ENCODE results near the gene RPS16. TPM values are rescaled to one million over a fixed set of nuclear protein-coding genes. Genes with fewer than 3 reads are reported as not detected.
"Not testable (repeated sequence)": the region's sequence is repeated elsewhere in the genome, so short reads cannot be mapped to it uniquely, and the experiment has no call there.

RPS16 gene
- total RNA-seq, 3 donors from 2014 or later = 3,250 to 3,505 (median 3,474) TPM

DNA sequence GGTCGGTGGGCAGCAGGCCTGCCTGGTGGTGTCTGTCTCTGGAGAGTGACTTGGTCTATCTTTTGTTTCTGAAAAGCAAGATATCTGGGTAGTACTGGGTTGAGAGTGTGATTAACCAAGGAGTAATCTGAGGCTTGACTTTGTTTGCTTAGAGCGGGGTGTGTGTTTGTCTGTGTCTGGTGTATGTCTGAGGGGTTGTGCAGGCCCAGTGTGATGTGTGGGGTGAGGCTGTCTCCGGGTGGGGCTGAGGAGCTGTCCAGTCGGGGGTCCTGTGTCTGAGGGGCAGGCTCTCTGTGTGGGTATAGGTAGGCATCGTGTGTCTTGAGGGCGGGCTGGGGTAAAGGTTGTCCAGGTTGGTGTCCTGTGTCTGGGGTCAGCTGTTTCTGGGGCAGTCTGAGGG is 33.8 kb upstream of the RPS16 start:
- no peak for DNase-seq
- Mint-ChIP-seq H3K4me1 (ENCODE audit: low read depth) (peaks cover 10% of the 10 kb centered on the region), H3K4me3 (no peak overlapping the region), H3K36me3 (ENCODE audit: insufficient read depth) (peaks cover 59% of the 10 kb centered on the region), H3K27me3 (ENCODE audit: low read depth) (no peaks in the 10 kb centered on the region), H3K9me3 (no peaks in the 10 kb centered on the region)
- no peak for ATAC-seq

DNA sequence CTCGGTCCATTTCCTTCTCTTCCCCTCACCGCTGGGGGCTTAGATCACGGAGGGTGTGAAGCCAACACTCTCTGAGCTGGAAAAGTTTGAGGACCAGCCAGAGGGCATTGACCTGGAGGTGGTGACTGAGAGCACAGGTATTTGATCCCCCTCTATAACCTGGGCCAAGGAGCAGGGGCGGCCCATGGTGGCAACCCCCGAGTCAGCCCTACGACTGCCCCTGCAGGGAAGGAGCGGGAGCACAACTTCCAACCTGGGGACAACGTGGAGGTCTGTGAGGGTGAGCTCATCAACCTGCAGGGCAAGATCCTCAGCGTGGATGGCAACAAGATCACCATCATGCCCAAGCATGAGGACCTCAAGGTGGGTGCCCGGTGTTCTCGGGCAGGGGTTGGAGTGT is 33.3 kb upstream of the RPS16 start:
- ATAC-seq (no peak), DNase-seq (no peak)
- H3K4me3 Mint-ChIP-seq = no peak overlapping the region
- H3K27me3 Mint-ChIP-seq (ENCODE audit: low read depth) = no peaks in the 10 kb centered on the region
- peaks cover 57% of the 10 kb centered on the region for H3K36me3 Mint-ChIP-seq (ENCODE audit: insufficient read depth)
- no peaks in the 10 kb centered on the region for H3K9me3 Mint-ChIP-seq
- peaks cover 10% of the 10 kb centered on the region for H3K4me1 Mint-ChIP-seq (ENCODE audit: low read depth)

DNA sequence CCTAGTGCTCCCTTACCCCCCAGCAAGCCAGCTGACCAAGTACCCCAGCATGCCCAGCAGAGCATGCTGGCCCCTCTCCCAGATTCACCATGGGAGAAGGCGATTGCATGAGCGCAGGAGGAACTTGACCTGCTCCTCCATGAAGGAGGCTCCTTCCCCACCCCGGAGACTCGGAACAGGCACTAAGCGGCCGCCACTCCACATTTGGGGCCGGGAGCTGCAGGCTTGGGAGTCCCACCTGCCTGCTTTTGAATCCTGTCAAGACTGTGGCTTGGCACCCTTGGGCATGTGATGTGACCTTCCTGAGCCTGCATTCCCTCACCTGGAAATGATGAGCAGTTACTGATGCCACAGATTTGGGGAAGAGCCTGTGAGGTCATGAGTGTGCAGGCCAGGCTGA is 32.2 kb upstream of the RPS16 start:
- H3K4me1 Mint-ChIP-seq (ENCODE audit: low read depth) = peaks cover 10% of the 10 kb centered on the region
- no peaks in the 10 kb centered on the region for H3K9me3 Mint-ChIP-seq
- DNase-seq (no peak), ATAC-seq (no peak)
- no peak overlapping the region for H3K4me3 Mint-ChIP-seq
- H3K27me3 Mint-ChIP-seq (ENCODE audit: low read depth) = no peaks in the 10 kb centered on the region
- peaks cover 57% of the 10 kb centered on the region for H3K36me3 Mint-ChIP-seq (ENCODE audit: insufficient read depth)

DNA sequence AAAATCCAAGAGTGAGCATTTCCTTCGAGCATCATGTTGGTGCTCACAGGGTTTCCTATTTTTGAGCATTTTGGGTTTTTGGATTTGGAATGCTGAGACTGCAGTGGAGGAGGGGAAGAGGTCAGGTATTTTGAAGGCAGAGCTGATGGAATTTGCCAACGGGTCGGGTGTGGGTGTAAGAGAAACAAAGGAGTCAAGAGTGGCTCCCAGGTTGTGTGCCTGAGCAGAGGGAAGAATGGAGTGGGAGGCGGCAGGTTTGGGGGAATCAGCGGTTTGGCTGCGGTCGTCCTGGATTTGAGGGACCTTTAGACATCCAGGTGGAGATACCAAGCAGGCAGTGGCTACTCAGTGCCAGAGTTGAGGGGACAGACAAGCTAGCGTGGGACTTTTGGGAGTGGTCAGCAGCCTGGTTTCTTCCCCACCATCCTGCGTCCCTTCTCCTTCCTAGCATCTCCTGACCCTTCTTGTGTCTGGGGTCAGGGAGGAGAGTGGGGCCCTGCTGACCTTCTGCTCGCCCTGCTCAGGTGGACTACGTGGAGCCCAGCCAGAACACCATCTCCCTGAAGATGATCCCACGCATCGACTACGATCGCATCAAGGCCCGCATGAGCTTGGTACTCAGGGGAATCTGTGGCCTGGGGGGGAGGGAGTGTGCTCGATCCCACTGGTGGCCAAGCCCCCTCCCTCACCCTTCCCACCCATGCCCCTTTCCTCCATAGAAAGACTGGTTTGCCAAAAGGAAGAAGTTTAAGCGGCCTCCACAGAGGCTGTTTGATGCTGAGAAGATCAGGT is 30.4 kb upstream of the RPS16 start:
- H3K27me3 Mint-ChIP-seq (ENCODE audit: low read depth) = no peaks in the 10 kb centered on the region
- no peak for DNase-seq
- H3K4me1 Mint-ChIP-seq (ENCODE audit: low read depth) = peaks cover 8% of the 10 kb centered on the region
- no peaks in the 10 kb centered on the region for H3K9me3 Mint-ChIP-seq
- H3K36me3 Mint-ChIP-seq (ENCODE audit: insufficient read depth) = peaks cover 52% of the 10 kb centered on the region
- ATAC-seq = no peak
- H3K4me3 Mint-ChIP-seq = no peak overlapping the region

DNA sequence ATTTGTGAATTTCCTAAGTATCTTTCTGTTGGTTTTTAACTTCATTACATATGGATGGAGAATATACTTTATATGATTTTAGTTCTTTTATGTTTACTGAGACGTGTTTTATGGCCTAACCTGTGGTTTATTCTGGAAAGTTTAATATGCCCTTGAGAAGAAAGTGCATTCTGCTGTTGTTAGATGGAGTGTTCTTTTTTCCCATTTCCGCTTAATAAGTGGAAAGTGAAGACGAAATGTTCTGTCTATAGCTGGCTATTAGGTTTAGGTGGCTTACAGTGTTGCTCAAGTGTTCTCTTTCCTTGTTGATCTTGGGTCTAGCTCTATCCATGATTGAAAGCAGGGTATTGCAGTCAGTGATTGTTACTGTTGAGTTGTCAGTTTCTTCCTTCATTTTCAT is 27.7 kb upstream of the RPS16 start:
- no peak for DNase-seq
- ATAC-seq = no peak
- Mint-ChIP-seq H3K36me3 (ENCODE audit: insufficient read depth) (peaks cover 45% of the 10 kb centered on the region), H3K4me3 (no peak overlapping the region), H3K9me3 (no peaks in the 10 kb centered on the region), H3K27me3 (ENCODE audit: low read depth) (no peaks in the 10 kb centered on the region), H3K4me1 (ENCODE audit: low read depth) (no peaks in the 10 kb centered on the region)

DNA sequence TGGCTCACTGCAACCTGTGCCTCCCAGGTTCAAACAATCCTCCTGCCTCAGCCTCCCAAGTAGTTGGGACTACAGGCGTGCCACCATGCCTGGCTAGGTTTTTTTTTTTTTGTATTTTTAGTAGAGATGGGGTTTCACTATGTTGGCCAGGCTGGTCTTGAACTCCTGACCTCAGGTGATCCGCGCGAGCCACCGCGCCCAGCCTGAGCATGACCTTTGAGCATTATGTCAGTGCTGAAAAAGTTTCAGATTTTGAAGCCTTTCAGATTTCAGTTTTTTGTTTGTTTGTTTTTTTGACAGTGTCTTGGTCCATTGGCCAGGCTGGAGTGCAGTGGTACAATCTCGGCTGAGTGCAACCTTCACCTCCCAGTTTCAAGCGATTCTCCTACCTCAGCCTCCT is 15.5 kb upstream of the RPS16 start:
- Mint-ChIP-seq H3K36me3 (ENCODE audit: insufficient read depth) (peaks cover 42% of the 10 kb centered on the region), H3K4me1 (ENCODE audit: low read depth) (peaks cover 64% of the 10 kb centered on the region)
- not testable (repeated sequence) for H3K27me3 Mint-ChIP-seq (ENCODE audit: low read depth); ATAC-seq; DNase-seq; H3K9me3 Mint-ChIP-seq; H3K4me3 Mint-ChIP-seq

DNA sequence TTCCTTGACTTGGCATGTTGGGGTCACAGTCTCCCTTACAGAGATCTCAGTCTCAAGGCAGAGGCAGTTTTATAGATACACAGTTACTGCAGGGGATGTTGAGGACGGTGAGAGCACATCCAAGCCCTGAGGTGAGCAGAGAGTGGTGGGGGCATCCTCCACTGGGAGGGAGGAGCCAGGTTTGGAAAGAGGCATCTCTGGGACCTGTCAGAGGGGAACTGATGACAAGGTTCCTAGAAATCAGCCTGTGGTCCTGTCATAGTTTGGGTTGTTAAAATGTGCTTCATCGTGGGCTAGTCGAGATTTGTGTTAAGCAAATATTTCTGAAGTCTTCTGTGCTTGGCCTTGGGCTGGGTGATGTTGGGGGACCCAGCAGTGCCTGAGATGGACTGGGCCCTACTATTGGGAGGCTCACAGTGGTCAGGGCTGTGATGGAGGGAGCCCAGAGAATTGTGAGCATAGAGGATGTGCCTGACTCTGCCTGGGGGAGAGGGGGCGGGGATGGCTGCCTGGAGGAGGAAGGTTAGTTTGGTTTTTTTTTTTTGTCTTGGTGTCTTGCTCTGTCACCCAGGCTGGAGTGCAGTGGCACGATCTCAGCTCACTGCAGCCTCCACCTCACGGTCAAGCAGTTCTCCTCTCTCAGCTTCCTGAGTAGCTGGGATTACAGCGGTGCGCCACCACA is 13.5 kb upstream of the RPS16 start:
- ATAC-seq (no peak), DNase-seq (no peak)
- H3K9me3 Mint-ChIP-seq = no peaks in the 10 kb centered on the region
- peaks cover 69% of the 10 kb centered on the region for H3K4me1 Mint-ChIP-seq (ENCODE audit: low read depth)
- H3K4me3 Mint-ChIP-seq = peak overlapping the region; percentile 98
- H3K27me3 Mint-ChIP-seq (ENCODE audit: low read depth) = no peaks in the 10 kb centered on the region
- peaks cover 41% of the 10 kb centered on the region for H3K36me3 Mint-ChIP-seq (ENCODE audit: insufficient read depth)

DNA sequence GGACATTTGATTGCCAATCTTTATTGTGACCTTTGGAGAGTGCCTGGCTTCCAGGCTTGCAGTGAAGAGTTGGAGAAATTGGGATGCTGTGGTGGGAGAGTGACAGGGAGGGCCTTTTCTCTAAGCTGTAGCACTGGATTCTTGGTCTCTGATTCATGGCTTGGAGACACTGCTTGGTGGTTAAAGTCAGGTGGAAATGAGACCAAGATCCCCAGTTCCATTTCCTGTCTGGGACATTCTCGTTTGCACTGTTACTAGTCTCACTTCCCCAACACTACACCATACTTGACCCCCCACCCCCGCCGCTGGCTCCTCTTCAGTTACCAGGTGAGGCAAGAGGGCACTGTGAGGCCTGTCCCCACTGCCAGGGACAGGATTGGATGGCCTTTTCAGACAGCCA is 12.5 kb upstream of the RPS16 start:
- no peak for ATAC-seq
- H3K36me3 Mint-ChIP-seq (ENCODE audit: insufficient read depth) = peaks cover 40% of the 10 kb centered on the region
- no peaks in the 10 kb centered on the region for H3K9me3 Mint-ChIP-seq
- peak overlapping the region; percentile 98 for H3K4me3 Mint-ChIP-seq
- H3K4me1 Mint-ChIP-seq (ENCODE audit: low read depth) = peaks cover 71% of the 10 kb centered on the region
- no peak for DNase-seq
- no peaks in the 10 kb centered on the region for H3K27me3 Mint-ChIP-seq (ENCODE audit: low read depth)

DNA sequence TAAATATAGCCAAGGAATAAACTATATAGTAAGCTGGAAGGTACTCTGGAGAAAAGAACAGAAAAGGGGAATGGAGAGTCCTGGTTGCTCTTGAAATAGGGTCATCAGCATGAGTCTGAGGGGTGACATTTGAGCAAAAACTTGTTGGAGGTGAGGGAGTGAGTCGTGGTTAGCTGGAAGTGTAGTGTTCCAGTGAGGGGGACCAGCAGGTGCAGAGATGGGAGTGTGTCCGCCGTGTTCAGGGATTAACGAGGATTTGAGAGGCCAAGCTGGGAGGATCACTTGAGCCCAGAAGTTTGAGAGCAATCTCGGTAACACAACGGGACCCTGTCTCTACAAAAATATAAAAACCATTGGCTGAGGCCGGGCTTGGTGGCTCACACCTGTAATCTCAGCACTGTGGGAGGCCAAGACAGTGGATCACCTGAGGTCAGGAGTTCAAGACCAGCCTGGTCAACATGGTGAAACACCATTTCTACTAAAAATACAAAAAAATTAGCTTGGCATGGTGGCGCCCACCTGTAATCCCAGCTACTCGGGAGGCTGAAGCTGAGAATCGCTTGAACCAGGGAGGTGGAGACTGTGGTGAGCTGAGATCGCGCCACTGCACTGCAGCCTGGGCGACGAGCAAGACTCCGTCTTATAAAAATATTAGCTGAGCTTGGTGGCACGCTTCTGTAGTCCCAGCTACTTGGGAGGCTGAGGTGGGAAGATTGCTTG is 10.8 kb upstream of the RPS16 start:
- H3K9me3 Mint-ChIP-seq = no peaks in the 10 kb centered on the region
- H3K4me1 Mint-ChIP-seq (ENCODE audit: low read depth) = peaks cover 56% of the 10 kb centered on the region
- H3K27me3 Mint-ChIP-seq (ENCODE audit: low read depth) = no peaks in the 10 kb centered on the region
- peak overlapping the region; percentile 98 for H3K4me3 Mint-ChIP-seq
- no peak for DNase-seq
- no peak for ATAC-seq
- H3K36me3 Mint-ChIP-seq (ENCODE audit: insufficient read depth) = peaks cover 26% of the 10 kb centered on the region

DNA sequence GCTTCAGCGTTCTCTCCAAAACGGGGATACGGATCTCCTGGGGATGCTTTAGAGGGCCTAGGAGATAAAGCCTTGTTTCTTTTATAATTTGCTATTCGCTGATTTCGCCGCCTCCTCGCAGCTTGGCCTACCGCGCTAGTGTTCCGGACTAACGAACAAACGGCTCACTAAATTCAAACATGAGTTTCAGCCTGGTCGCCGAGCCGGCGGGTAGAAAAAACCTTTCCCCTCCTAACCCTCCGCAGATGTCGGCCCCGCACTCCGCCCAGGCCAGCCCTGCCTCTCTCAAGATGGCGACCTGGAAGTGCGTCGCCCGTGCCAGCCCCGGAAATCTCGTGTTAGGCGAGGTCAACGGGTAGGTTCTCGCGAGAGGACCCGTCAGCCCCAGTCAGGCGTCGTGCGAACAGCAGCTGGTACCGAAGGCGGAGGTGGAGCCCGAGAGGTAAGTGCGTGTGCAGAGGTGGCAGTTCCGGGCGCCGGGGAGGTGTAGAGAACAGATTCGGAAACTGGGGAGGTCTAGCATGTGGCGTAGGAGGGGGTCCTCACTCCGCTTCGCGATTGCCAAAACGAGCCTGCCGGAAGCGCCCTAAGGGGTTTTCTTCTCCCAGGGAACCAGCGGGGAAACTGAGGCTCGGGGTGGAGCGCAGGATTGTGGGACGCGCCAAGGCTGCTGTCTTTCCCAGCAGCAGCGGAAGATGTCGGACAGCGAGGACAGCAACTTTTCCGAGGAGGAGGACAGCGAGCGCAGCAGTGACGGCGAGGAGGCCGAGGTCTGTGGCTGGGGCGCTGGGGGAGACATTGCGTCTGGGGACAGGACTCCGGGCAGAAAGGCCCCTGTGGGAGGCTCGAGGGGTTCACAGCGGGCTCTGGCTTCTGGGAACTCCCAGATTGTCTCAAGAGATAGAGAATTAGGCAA is 9.7 kb upstream of the RPS16 start, which contains the start of gene SUPT5H:
Gene SUPT5H (plus strand): TSS at position 387 of the 916 bp plus-strand sequence. CDS start 309 bp downstream, at position 696.
- H3K4me1 Mint-ChIP-seq (ENCODE audit: low read depth) = peaks cover 51% of the 10 kb centered on the region

DNA sequence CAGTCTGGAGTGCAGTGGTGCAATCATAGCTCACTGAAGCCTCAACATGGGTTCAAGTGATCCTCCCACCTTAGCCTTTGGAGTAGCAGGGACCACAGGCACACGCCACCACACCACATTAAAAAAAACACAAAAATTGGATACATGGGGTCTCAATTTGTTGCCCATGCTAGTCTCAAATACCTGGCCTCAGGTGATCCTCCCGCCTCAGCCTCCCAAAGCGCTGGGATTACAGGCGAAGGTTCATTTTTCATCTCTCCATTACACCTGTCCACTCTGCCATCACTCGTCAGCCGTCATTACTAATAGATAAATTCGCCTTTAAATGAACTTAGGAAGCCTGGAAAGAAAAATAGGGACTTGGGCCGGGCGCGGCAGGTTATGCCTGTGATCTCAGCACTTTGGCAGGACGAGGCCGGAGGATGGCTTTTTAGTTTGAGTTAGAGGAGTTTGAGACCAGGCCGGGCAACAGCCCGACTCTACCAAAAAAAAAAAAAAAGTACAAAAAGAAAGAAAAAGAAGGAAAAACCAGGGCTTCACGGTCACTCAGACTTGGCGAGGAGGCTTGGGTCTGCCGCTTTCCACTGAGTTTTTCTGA is 8.9 kb upstream of the RPS16 start:
- Mint-ChIP-seq H3K4me3 (peak overlapping the region; percentile 98), H3K36me3 (ENCODE audit: insufficient read depth) (peaks cover 22% of the 10 kb centered on the region), H3K9me3 (no peaks in the 10 kb centered on the region), H3K27me3 (ENCODE audit: low read depth) (no peaks in the 10 kb centered on the region), H3K4me1 (ENCODE audit: low read depth) (peaks cover 43% of the 10 kb centered on the region)
- ATAC-seq (no peak), DNase-seq (no peak)

More for the DNA sequence above, 9.7 kb upstream of the RPS16 start, which contains the start of gene SUPT5H:
- Mint-ChIP-seq H3K9me3 (no peaks in the 10 kb centered on the region), H3K36me3 (ENCODE audit: insufficient read depth) (peaks cover 23% of the 10 kb centered on the region), H3K4me3 (peak within 1 kb of the TSS; percentile 98), H3K27me3 (ENCODE audit: low read depth) (no peaks in the 10 kb centered on the region)
- ATAC-seq (peak; percentile 94 to 95), DNase-seq (peak; percentile 97)

DNA sequence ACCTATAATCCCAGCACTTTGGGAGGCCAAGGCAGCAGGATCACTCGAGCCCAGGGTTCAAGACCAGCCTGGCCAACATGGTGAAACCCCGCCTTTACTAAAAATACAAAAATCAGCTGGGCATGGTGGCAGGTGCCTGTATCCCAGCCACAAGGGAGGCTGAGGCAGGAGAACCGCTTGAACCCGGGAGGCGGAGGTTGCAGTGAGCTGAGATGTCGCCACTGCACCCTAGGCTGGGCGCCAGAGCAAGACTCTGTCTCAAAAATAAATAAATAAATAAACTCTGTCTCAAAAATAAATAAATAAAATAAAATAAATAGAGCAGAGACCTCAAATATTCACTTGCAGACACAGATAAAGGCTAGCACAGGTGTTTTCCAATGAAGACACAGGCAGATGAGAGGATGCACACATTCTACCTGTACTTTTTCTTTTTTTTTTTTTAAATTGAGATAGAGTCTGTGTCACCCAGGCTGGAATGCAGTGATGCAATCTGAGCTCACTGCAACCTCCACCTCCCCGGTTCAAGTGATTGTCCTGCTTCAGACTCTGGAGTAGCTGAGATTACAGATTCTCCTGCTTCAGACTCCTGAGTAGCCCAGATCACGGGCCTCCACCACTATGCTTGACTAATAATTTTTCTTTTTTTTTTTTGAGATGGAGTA is 2.7 kb upstream of the RPS16 start:
- DNase-seq = no peak
- Mint-ChIP-seq H3K27me3 (ENCODE audit: low read depth) (no peaks in the 10 kb centered on the region), H3K36me3 (ENCODE audit: insufficient read depth) (peaks cover 21% of the 10 kb centered on the region), H3K9me3 (no peaks in the 10 kb centered on the region), H3K4me1 (ENCODE audit: low read depth) (peaks cover 23% of the 10 kb centered on the region), H3K4me3 (no peak overlapping the region)
- no peak for ATAC-seq

DNA sequence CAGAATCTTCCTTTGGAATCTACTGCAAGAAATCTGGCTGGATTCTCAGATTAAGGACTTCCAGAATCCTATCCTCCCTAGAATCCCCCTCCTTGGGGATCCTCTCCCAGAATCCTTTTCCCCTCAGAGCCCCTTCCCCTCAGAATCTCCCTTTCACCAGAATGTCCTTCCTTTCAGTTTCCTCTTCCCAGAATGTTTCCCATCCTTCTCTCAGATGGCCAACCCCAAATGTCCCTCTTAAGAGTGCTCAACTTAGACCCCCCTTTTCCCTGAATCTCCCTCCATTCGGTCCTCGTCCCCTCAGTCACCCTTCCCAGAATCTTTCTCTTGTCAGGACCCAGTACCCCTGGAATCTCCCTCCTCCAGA is 584 bp upstream of the RPS16 start:
- DNase-seq (no peak), ATAC-seq (no peak)
- Mint-ChIP-seq H3K9me3 (no peaks in the 10 kb centered on the region), H3K36me3 (ENCODE audit: insufficient read depth) (peaks cover 28% of the 10 kb centered on the region), H3K4me1 (ENCODE audit: low read depth) (peaks cover 35% of the 10 kb centered on the region), H3K4me3 (peak overlapping the region; percentile 100), H3K27me3 (ENCODE audit: low read depth) (no peaks in the 10 kb centered on the region)

Data from activated T-cell treated with anti-CD3 and anti-CD28 coated beads, Interleukin-2, amount 50 U/mL, for 4 hours (primary cell).